ENCODE results near the gene E2F4.

The E2F4 gene

GRCh38 chr16:67207249-67208091 is 15.5 kb downstream of the E2F4 start:
- Histone ChIP-seq H4K12ac (ENCODE audit: low read depth, low read length) (no peak overlapping the region), H3K9me3 (ENCODE audit: insufficient read depth, low read depth, low read length) (peaks cover 5% of the 10 kb centered on the region), H3K79me1 (ENCODE audit: low read length) (peaks cover 9% of the 10 kb centered on the region), H2BK5ac (ENCODE audit: low read depth, low read length, poor library complexity) (no peak overlapping the region), H3K14ac (ENCODE audit: low read length) (peak overlapping the region; percentile 0), H2AK5ac (ENCODE audit: low read length) (no peak overlapping the region), H3K27ac (ENCODE audit: low read depth, low read length) (peak overlapping the region; percentile 0), H3K9ac (ENCODE audit: low read length) (no peak overlapping the region), H3K4me2 (ENCODE audit: low read length) (no peak overlapping the region), H3K79me2 (ENCODE audit: control insufficient read depth, insufficient read depth, low read length, poor library complexity) (no peaks in the 10 kb centered on the region), H4K8ac (ENCODE audit: low read depth, low read length) (no peak overlapping the region), H3K27me3 (ENCODE audit: insufficient read depth, low read length) (no peaks in the 10 kb centered on the region), H3K18ac (ENCODE audit: low read length) (no peak overlapping the region), H2BK12ac (ENCODE audit: low read length) (no peak overlapping the region), H4K91ac (ENCODE audit: low read depth, low read length) (peak overlapping the region; percentile 33), H2AFZ (ENCODE audit: insufficient read depth, low read length, poor library complexity) (no peak overlapping the region), H2BK120ac (ENCODE audit: insufficient read depth, low read length, poor library complexity) (peak overlapping the region; percentile 23), H3K4me3 (ENCODE audit: low read depth, low read length) (no peak overlapping the region), H3K4me1 (ENCODE audit: control insufficient read depth in 1 of 2, insufficient read depth in 2 of 2, low read length in 2 of 2) (peaks cover 22 to 26% of the 10 kb centered on the region in 2 experiments), H3K36me3 (ENCODE audit: control insufficient read depth in 1 of 2, insufficient read depth in 2 of 2, low read length in 2 of 2) (peaks cover 16 to 17% of the 10 kb centered on the region in 2 experiments), H3K23ac (ENCODE audit: low read length) (no peak overlapping the region), H3K4ac (ENCODE audit: low read depth, low read length) (no peak overlapping the region)
- peak; percentile 98 for DNase-seq
- no CpG with 5 or more reads among the region's 21 CpGs for WGBS (ENCODE audit: extremely low coverage, insufficient coverage, insufficient read length)

- H4K91ac ChIP-seq (ENCODE audit: low read depth, low read length) = no peak overlapping the region
- no peaks in the 10 kb centered on the region for H3K27me3 ChIP-seq (ENCODE audit: insufficient read depth, low read length)
- no peak overlapping the region for H3K4me3 ChIP-seq (ENCODE audit: low read depth, low read length)
- no peak overlapping the region for H3K18ac ChIP-seq (ENCODE audit: low read length)
- peaks cover 13% of the 10 kb centered on the region for H3K79me1 ChIP-seq (ENCODE audit: low read length)
- peaks cover 26 to 31% of the 10 kb centered on the region in 2 experiments for H3K4me1 ChIP-seq (ENCODE audit: control insufficient read depth in 1 of 2, insufficient read depth in 2 of 2, low read length in 2 of 2)
- no peak overlapping the region for H3K9ac ChIP-seq (ENCODE audit: low read length)
- H3K14ac ChIP-seq (ENCODE audit: low read length) = no peak overlapping the region
- peak overlapping the region; percentile 10 for H2BK12ac ChIP-seq (ENCODE audit: low read length)
- no peak overlapping the region for H3K4me2 ChIP-seq (ENCODE audit: low read length)
- no peak overlapping the region for H4K8ac ChIP-seq (ENCODE audit: low read depth, low read length)
- no CpG with 5 or more reads among the region's 11 CpGs for WGBS (ENCODE audit: extremely low coverage, insufficient coverage, insufficient read length)
- H3K23ac ChIP-seq (ENCODE audit: low read length) = no peak overlapping the region
- H2AFZ ChIP-seq (ENCODE audit: insufficient read depth, low read length, poor library complexity) = no peak overlapping the region
- no peak overlapping the region for H2BK120ac ChIP-seq (ENCODE audit: insufficient read depth, low read length, poor library complexity)
- DNase-seq = peak in 1 of 2 donors; percentile 80
- peaks cover 5% of the 10 kb centered on the region for H3K9me3 ChIP-seq (ENCODE audit: insufficient read depth, low read depth, low read length)
- no peak overlapping the region for H4K12ac ChIP-seq (ENCODE audit: low read depth, low read length)
- H3K36me3 ChIP-seq (ENCODE audit: control insufficient read depth in 1 of 2, insufficient read depth in 2 of 2, low read length in 2 of 2) = peaks cover 9 to 10% of the 10 kb centered on the region in 2 experiments
- no peak overlapping the region for H3K27ac ChIP-seq (ENCODE audit: low read depth, low read length)
- H3K4ac ChIP-seq (ENCODE audit: low read depth, low read length) = no peak overlapping the region
- H2AK5ac ChIP-seq (ENCODE audit: low read length) = no peak overlapping the region
- H3K79me2 ChIP-seq (ENCODE audit: control insufficient read depth, insufficient read depth, low read length, poor library complexity) = peaks cover 2% of the 10 kb centered on the region
- H2BK5ac ChIP-seq (ENCODE audit: low read depth, low read length, poor library complexity) = no peak overlapping the region
These were observed 16.4 kb downstream of the E2F4 start for GRCh38 chr16:67208154-67208896.

- WGBS (ENCODE audit: extremely low coverage, insufficient coverage, insufficient read length) = no CpG with 5 or more reads among the region's 8 CpGs
These were observed 17.6 kb downstream of the E2F4 start for GRCh38 chr16:67209565-67209964.

DNA sequence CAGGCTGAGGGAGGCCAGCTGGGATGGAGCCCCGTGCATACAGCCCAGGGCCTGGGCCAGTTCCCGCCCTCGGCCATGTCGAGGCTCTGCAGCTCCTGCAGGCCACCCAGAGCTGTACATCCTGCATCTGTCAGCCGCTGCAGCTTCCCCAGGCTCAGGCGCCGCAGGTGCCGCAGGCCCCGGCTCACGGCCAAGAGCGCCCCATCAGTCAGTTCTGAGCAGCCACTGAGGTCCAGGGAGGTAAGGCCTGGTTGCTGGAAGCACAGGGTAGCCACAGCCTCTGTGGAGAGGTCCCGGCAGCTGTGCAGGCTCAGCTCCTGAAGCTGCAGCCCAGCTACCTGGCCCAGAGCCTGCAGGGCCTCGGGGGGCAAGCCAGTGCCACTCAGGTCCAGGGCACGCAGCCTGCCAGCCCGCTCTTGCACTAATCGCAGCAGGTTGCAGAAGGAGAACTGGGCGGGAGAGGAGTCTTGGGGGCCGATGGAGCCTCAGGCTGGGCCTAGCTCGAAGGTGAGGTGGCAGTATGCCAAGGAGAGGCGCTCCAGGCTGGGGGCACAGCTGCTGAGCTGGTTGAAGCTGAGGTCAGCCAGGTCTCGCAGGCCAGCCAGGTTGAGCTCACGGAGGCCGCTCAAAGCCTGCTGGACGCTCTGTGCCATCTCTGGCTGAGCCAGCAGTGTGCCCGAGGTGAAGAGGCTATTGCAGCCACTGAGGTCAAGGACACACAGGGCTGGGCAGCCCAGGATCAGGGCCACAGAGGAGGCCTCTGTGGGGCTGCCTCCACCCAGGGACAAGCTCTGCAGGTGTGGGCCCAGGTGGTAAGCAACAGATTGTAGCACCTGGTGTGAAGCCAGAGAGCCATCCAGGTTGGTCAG is 18.3 kb downstream of the E2F4 start:
- no peaks in the 10 kb centered on the region for H3K36me3 ChIP-seq (ENCODE audit: control insufficient read depth in 1 of 2, insufficient read depth in 2 of 2, low read length in 2 of 2)
- H3K23ac ChIP-seq (ENCODE audit: low read length) = no peak overlapping the region
- no peak overlapping the region for H2BK5ac ChIP-seq (ENCODE audit: low read depth, low read length, poor library complexity)
- no peak overlapping the region for H3K4me3 ChIP-seq (ENCODE audit: low read depth, low read length)
- WGBS (ENCODE audit: extremely low coverage, insufficient coverage, insufficient read length) = no CpG with 5 or more reads among the region's 25 CpGs
- H3K14ac ChIP-seq (ENCODE audit: low read length) = no peak overlapping the region
- no peak overlapping the region for H3K4ac ChIP-seq (ENCODE audit: low read depth, low read length)
- no peak overlapping the region for H3K9ac ChIP-seq (ENCODE audit: low read length)
- H4K91ac ChIP-seq (ENCODE audit: low read depth, low read length) = no peak overlapping the region
- H3K79me1 ChIP-seq (ENCODE audit: low read length) = peaks cover 15% of the 10 kb centered on the region
- H4K8ac ChIP-seq (ENCODE audit: low read depth, low read length) = no peak overlapping the region
- peaks cover 2% of the 10 kb centered on the region for H3K79me2 ChIP-seq (ENCODE audit: control insufficient read depth, insufficient read depth, low read length, poor library complexity)
- no peak overlapping the region for H2AFZ ChIP-seq (ENCODE audit: insufficient read depth, low read length, poor library complexity)
- no peak overlapping the region for H3K18ac ChIP-seq (ENCODE audit: low read length)
- DNase-seq = no peak
- H2AK5ac ChIP-seq (ENCODE audit: low read length) = no peak overlapping the region
- no peak overlapping the region for H4K12ac ChIP-seq (ENCODE audit: low read depth, low read length)
- H2BK120ac ChIP-seq (ENCODE audit: insufficient read depth, low read length, poor library complexity) = no peak overlapping the region
- no peaks in the 10 kb centered on the region for H3K27me3 ChIP-seq (ENCODE audit: insufficient read depth, low read length)
- peaks cover 2% of the 10 kb centered on the region for H3K9me3 ChIP-seq (ENCODE audit: insufficient read depth, low read depth, low read length)
- no peak overlapping the region for H3K4me2 ChIP-seq (ENCODE audit: low read length)
- H3K27ac ChIP-seq (ENCODE audit: low read depth, low read length) = no peak overlapping the region
- H2BK12ac ChIP-seq (ENCODE audit: low read length) = no peak overlapping the region
- H3K4me1 ChIP-seq (ENCODE audit: control insufficient read depth in 1 of 2, insufficient read depth in 2 of 2, low read length in 2 of 2) = peaks cover 30 to 35% of the 10 kb centered on the region in 2 experiments

More at GRCh38 chr16:67209565-67209964, 17.6 kb downstream of the E2F4 start:
- Histone ChIP-seq H2BK12ac (ENCODE audit: low read length) (no peak overlapping the region), H3K4ac (ENCODE audit: low read depth, low read length) (no peak overlapping the region), H4K12ac (ENCODE audit: low read depth, low read length) (no peak overlapping the region), H3K27ac (ENCODE audit: low read depth, low read length) (no peak overlapping the region), H3K18ac (ENCODE audit: low read length) (no peak overlapping the region), H3K9ac (ENCODE audit: low read length) (no peak overlapping the region), H3K79me1 (ENCODE audit: low read length) (peaks cover 15% of the 10 kb centered on the region), H3K4me1 (ENCODE audit: control insufficient read depth in 1 of 2, insufficient read depth in 2 of 2, low read length in 2 of 2) (peaks cover 30 to 35% of the 10 kb centered on the region in 2 experiments), H2AFZ (ENCODE audit: insufficient read depth, low read length, poor library complexity) (no peak overlapping the region), H3K27me3 (ENCODE audit: insufficient read depth, low read length) (no peaks in the 10 kb centered on the region), H3K4me2 (ENCODE audit: low read length) (no peak overlapping the region), H3K14ac (ENCODE audit: low read length) (no peak overlapping the region), H2AK5ac (ENCODE audit: low read length) (peak overlapping the region; percentile 22), H4K91ac (ENCODE audit: low read depth, low read length) (no peak overlapping the region), H4K8ac (ENCODE audit: low read depth, low read length) (no peak overlapping the region), H3K36me3 (ENCODE audit: control insufficient read depth in 1 of 2, insufficient read depth in 2 of 2, low read length in 2 of 2) (no peaks in the 10 kb centered on the region), H3K4me3 (ENCODE audit: low read depth, low read length) (no peak overlapping the region), H2BK5ac (ENCODE audit: low read depth, low read length, poor library complexity) (no peak overlapping the region), H3K9me3 (ENCODE audit: insufficient read depth, low read depth, low read length) (peaks cover 2% of the 10 kb centered on the region), H3K79me2 (ENCODE audit: control insufficient read depth, insufficient read depth, low read length, poor library complexity) (peaks cover 2% of the 10 kb centered on the region), H2BK120ac (ENCODE audit: insufficient read depth, low read length, poor library complexity) (no peak overlapping the region), H3K23ac (ENCODE audit: low read length) (no peak overlapping the region)
- no peak for DNase-seq
